H1 (cell line): ENCODE measurements around the gene TMEM183A.

Experiments
- CBX5 ChIP-seq: fragments of 300-800, 300-1000 bp; sonication (generic); IDR thresholded peaks from 2 replicates; pipeline ENCODE4 v1.7.1; 2016; ENCODE audit warnings: antibody characterized with exemption, low read length, low read depth
- EZH2 ChIP-seq: fragments of 200-600 bp; sonication (generic); IDR thresholded peaks from 2 replicates; pipeline ENCODE4 v1.7.1; 2012; ENCODE audit warnings: low read depth, mild to moderate bottlenecking, moderate library complexity, low read length, inconsistent platforms; ENCODE audit not compliant: severe bottlenecking
- JUN ChIP-seq: IDR thresholded peaks from 2 replicates; pipeline ENCODE4 v1.6.1; 2011; ENCODE audit warnings: low read depth, mild to moderate bottlenecking, improper control_type of control experiment, low read length
- POLR2A ChIP-seq, 2 experiments: IDR thresholded peaks; 1 replicate in 1 of 2; 2 replicates in 1 of 2; pipeline ENCODE4 v1.6.1; 2011; ENCODE audit warnings: low read depth in 2 of 2, low read length in 2 of 2, mild to moderate bottlenecking in 2 of 2; ENCODE audit errors: control extremely low read depth in 1 of 2
- RBBP5 ChIP-seq: IDR thresholded peaks from 2 replicates; pipeline ENCODE4 v1.7.1; 2012; ENCODE audit warnings: low read depth, mild to moderate bottlenecking, inconsistent platforms, low read length, moderate library complexity, borderline replicate concordance
- SUZ12 ChIP-seq: fragments of 200-600 bp; sonication (generic); IDR thresholded peaks from 2 replicates; pipeline ENCODE4 v1.6.1; 2012; ENCODE audit warnings: mild to moderate bottlenecking, inconsistent platforms, low read length, moderate library complexity, mixed read lengths
- TF ChIP-seq, protein P1 (sequence below), 3 experiments: IDR thresholded peaks; 1 replicate in 2 of 3; 2 replicates in 1 of 3; pipeline versions ENCODE4 v1.5.1 to v1.6.1; 2011; ENCODE audit warnings: low read length in 3 of 3, mild to moderate bottlenecking in 3 of 3, inconsistent platforms in 2 of 3, low read depth in 1 of 3, moderate library complexity in 1 of 3; ENCODE audit not compliant: insufficient read depth in 1 of 3; ENCODE audit errors: control extremely low read depth in 1 of 3

DNA sequence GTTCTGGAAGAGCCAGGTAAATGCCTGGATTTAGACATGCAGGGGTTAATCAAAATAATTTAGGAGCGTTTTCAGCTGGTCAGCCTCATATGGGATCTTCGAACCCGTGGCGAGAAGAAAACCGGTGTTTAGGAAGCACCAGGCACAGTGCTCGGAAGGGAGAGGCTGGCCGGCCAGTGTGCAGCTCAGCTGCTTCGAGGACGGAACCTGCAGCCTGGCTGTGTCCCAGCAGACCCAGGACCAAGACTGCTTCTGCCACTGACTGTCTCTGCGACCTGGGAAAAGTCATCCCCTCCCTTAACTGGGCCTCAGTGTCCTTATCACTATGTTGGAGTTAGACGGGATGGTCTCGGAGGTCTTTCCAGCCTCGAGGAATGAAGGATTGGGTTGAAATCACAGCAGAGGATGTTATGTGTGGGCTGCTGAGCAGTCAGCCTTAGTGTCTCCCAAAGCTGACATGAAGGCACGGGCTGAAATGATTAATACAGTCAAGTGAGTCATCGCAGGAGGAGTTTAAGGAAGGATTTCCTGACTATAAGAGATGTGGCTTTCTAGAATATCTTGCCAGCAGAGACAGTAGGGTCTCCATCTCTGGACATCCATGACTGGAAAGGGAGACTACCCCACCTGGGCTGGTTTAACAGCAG is 39.9 kb downstream of the TMEM183A start:
- TF ChIP-seq POLR2A (IDR thresholded peaks at IDR 0.05; ENCODE audit: control extremely low read depth in 1 of 2, low read depth in 2 of 2, low read length in 2 of 2) (no peak), CBX5 (no peak), SUZ12 (no peak), EZH2 (no peak), RBBP5 (no peak), JUN (no peak)
- TF ChIP-seq, protein P1, sequence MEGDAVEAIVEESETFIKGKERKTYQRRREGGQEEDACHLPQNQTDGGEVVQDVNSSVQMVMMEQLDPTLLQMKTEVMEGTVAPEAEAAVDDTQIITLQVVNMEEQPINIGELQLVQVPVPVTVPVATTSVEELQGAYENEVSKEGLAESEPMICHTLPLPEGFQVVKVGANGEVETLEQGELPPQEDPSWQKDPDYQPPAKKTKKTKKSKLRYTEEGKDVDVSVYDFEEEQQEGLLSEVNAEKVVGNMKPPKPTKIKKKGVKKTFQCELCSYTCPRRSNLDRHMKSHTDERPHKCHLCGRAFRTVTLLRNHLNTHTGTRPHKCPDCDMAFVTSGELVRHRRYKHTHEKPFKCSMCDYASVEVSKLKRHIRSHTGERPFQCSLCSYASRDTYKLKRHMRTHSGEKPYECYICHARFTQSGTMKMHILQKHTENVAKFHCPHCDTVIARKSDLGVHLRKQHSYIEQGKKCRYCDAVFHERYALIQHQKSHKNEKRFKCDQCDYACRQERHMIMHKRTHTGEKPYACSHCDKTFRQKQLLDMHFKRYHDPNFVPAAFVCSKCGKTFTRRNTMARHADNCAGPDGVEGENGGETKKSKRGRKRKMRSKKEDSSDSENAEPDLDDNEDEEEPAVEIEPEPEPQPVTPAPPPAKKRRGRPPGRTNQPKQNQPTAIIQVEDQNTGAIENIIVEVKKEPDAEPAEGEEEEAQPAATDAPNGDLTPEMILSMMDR (IDR thresholded peaks at IDR 0.05; ENCODE audit: control extremely low read depth in 1 of 3, insufficient read depth in 1 of 3, low read depth in 1 of 3, low read length in 3 of 3), result no peak
